Left renal cortex interstitium (tissue), 4 donors: ENCODE results near the gene CCT4. TPM values are rescaled to one million over a fixed set of nuclear protein-coding genes. Genes with fewer than 3 reads are reported as not detected.
A peak's percentile ranks its signal among the peaks of the same experiment; 100 is the strongest.
"Not testable (repeated sequence)": the region's sequence is repeated elsewhere in the genome, so short reads cannot be mapped to it uniquely, and the experiment has no call there.

Experiments
- DNase-seq, 4 donors: peaks; one replicate each; pipeline ENCODE4 v3.0.0-alpha.2; 2013; ENCODE audit warnings: low read depth in 4 of 4, low spot score in 2 of 4, missing footprints in 1 of 4
- polyA plus RNA-seq, 4 donors: library from polyadenylated mRNA; unstranded; fragments of 120-200 nt; gene quantifications; one replicate each; pipeline ENCODE4 v1.2.1, GENCODE V29; 2013; ENCODE audit not compliant: insufficient read length in 4 of 4

The CCT4 gene
- polyA plus RNA-seq, 4 donors, result 151 to 188 (median 178) TPM

DNA sequence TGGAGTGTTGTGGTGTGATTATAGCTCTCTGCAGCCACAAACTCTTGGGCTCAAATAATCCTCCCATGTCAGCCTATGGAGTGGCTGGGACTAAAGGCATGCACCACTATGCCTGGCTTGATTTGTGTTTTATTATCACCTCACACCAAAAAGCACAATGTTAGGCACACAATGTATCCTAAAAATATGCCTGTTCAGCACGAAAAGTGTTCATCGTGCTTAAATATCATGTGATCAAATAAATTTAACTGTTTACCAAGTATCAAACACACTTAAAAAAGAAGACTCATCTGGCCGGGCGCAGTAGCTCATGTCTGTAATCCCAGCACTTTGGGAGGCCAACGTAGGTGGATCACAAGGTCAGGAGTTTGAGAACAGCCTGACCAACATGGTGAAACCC, 5.6 kb downstream of the CCT4 start:
- DNase-seq, result no peak

DNA sequence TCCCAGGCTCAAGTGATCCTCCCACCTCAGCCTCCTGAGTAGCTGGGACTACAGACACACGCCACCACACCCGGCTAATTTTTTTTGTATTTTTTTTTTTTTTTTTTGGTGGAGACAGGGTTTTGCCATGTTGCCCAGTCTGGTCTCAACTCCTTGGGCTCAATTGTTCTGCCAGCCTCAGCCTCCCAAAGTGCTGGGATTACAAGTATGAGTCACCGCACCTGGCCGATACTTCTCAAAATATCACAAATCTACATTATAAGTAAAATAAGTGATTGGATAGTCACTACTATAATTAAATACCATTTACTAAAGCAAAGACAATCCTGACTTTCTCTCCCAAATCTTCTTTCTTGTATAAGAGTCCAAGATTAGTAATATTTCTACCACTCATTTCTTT, 9.1 kb downstream of the CCT4 start:
- not testable (repeated sequence) for DNase-seq

DNA sequence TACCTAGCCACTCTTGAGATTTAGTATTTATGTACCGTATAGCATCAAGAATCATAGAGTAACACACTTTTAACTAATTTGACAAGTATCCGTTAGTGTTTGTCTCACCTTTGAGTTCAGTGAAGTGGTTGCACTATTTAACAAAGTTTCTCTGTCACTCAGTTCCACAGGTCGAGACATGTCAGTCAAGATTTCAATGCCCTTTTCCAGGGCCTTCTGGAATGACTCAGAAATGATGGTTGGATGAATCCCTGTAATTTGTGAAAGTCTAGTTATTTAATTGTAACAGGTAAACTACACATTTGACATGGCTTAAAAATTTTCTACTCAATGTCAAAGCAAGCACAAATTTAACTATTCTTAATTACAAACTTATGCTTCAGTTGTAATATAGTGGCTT, 9.7 kb downstream of the CCT4 start:
- DNase-seq, result no peak

DNA sequence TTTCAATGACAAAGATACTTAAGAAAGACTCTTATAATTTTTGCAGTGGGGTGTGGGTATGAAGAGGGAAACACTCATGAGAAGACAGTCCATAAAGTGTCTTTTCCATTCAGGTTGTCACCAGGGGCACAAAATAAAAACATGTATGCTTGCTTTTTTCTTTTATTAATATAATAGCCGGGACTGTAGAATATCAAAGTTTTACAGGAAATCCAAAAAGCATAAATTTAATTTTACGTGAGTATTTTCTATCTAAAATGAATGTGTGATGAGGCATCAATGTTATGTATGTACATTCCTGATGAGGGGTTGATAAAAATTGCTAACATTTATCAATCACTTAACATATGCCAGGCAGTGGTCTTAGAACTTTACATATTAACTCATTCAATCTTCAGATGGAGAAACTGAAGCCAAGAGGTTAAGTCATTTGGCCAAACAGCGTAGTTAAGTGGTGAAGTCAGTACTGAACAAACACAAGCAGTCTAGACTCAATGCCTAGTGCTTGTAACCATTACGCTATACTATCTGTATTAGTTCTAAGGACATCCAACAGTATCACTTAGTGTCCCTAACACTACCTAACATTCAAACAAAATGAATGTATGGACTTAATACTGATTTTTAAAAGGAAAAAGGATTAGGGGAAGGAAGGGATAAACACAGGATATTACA, 10.7 kb downstream of the CCT4 start:
- DNase-seq, result no peak

DNA sequence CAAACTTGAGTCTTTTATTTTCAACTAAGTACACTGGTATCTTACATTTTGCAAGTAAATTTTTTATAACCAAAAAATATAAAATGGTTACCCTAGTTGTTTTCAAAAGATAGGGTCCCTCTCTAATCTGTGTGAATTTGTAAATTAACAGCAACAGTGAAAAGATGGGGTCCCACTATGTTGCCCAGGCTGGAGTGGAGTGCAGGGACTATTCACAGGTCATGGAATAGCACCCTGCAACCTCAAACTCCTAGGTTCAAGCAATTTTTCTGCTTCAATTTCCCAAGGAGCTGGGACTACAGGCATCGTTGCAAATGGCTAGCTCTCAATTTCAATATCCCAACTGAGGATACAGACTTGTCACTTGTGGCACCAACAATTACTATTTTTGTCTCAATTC, 12.1 kb downstream of the CCT4 start:
- no peak for DNase-seq

DNA sequence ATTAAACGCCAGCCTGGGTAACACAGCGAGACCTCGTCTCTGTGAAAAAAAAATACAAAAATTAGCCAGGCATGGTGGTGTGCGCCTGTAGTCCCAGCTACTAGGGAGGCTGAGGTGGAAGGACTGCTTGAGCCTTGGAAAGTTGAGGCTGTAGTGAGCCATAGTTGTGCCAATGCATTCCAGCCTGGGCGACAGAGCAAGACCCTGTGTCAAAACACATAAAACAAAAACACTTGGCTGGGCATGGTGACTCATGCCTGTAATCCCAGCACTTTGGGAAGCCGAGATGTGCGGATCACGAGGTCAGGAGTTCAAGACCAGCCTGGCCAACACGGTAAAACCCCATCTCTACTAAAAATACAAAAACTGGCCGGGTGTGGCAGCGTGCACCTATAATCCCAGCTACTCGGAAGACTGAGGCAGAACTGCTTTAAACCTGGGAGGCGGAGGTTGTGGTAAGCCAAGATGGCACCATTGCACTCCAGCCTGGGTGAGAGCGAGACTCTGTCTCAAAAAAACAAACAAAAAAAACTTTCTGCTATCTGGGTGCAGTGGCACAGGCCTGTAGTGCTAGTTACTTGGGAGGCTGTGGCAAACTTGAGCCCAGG, 21.9 kb downstream of the CCT4 start:
- not testable (repeated sequence) for DNase-seq

DNA sequence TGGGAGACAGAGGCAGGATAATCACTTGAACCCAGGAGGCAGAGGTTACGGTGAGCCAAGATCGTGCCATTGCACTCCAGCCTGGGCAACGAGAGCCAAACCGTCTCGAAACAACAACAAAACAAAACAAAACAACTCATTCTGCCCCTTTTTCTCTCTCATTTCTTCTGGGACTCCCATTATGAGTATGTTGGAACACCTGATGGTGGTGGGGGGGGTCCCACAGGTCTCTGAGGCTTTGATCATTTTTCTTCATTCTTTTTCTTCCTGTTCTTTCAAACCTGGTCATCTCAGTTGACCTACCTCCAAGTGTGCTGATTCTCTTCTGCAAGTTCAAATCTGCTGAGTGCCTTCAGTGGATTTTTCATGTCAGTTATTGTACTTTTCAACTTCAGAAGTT, 26.4 kb downstream of the CCT4 start:
- DNase-seq, result no peak

DNA sequence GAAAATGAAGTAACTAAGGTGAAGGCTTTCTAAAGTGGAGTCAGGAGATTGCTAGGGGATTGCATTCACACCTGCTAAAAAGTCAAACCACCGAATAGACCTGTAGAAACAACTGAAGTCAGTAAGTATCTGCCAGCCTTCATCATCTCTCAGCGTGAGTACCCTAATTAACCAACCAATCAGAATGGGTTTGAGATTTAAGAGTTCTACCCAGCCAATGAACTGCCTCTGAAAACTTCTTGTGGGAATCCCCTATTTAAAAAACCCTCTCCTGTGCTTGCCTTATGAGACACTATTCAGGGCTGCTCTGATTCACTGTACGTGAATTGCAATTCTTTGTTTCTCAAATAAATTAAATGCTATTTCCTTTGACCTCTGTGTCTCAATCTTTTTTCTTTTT, 31.2 kb downstream of the CCT4 start:
- DNase-seq, result no peak

DNA sequence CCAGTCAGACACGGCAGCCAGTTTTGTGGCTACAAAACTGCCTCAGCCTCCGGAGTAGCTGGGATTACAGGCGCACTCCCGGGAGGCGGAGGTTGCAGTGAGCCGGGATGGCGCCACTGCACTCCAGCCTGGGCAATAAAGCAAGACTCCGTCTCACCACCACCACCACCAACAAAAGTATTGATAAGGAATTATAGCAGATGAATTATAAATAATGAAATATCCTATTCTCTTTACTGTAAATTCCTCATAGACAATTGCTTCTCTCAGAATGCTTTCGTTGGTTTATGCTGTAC, 33.2 kb downstream of the CCT4 start:
- DNase-seq, result no peak

DNA sequence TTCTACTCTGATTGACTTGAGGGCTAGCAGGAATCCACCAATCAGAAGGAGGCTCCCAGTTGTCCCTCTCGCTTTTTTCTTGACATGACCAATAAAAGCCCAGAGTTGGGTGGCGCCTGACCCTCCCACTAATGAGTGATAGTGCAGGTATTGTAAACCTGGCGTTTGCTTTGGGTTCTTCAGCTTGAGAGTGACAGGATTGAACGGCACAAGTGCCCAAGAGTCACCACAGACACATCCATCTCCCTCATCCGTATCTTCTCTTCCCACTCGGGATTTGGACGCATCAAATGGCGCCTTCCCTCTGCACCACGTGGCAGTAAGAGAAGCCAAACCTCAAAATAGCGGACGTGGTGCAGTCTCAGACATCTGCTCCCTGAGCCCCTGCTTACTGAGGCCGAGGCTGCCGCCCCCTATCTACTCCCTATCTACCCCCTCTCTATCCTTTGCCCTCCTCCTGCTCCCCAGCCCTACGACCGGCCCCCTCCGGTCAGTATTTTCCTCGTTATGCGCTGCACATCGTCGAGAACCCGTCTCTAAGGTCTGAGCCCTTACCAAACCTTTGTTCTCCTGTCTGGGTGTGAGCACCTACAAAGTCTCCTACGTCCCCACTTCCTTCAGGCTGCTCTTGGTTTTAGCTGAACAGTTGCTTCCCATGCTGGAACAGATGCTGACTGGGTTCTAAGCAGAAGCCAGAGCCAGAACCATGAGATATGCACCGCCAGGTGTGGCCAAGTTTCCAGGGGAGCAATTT, 33.7 kb downstream of the CCT4 start:
- DNase-seq, result peak; percentile 85 to 97 (median 90)

DNA sequence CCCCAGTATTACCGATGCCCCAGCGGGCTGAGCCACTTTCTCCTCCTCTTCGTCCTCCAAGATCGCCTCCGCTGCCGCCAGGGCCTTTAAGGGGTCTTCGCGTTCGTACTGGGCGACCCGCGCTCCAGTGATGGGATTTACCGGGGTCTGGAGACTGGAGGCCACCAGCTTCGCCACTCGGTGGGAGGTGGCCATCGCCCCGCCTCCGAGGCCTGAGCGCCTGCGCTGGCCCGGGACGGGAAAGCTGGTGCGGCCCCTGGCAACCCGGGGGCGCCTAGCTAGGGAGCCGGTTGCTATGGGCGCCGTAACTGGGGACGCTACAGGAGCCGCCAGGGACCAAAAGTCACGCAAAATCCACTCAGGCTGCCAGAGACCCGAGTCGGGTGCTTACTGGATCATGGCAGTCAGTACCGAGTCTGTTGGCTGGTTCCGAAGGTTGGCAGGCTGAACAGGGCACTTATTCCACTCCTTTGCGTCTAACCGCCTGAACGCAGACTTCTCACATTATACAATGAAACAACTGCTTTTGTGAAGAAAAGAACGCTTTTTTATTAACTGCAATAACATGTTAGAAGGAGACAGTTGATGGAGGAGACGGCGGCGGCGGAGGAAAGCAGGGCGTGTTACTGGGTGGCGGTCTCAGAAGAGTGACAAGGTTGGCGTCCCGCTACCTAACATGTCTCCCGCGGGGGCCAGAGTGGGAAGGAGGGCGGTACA, 34.5 kb downstream of the CCT4 start, which contains the start of gene FAM161A:
FAM161A (minus strand) TSS at position 214 of the 717 bp plus-strand sequence; CDS start at position 195, 19 bp downstream.
- DNase-seq, result peak; percentile 81 to 92 (median 84)

DNA sequence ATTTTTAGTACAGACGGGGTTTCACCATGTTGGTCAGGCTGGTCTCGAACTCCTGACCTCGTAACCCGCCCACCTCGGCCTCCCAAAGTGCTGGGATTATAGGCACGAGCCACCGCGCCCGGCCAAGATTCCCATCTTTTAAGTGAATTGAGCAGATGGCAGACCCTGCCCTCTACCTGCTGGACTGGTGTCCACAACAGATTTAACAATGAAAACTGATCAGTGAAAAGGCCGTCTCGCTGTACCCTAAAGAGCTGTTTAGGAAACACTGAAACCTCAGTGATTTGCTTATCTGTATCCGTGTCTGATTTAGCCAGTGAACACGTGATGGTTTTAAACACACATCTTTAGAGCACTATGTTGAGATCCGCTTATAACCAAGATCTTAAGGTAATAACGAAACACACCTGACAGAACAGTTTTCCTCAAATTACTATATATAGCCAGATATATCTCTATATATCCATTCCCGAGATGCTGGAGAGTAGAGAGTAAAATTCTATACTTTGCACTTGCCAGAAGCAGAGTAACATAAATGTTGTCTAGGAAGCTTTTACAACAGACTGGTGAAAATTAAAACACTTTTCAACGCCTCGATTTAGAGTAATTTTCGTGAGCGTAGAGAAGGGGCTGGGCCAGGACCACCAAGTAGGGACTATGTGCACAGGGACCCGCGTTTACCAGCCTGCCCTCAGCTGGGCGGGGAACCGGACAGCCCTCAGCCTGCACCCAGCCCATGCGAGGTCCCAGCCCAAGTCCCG, 35.2 kb downstream of the CCT4 start:
- peak in 1 of 4 donors; percentile 16 for DNase-seq

DNA sequence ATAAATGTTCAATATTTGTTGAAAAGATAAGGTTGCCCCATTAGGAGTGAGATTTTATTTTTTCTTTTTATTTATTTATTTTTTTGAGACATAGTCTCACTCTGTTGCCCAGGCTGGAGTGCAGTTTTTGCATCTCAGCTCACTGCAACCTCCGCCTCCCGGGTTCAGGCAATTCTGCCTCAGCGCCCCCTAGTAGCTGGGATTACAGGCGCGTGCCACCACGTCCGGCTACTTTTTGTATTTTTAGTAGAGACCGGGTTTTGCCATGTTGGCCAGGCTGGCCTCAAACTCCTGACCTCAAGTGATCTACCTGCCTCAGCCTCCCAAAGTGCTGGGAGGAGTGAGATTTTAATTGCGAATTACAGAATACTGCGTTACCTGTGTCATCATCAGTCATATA, 37.2 kb downstream of the CCT4 start:
- DNase-seq, result not testable (repeated sequence)

DNA sequence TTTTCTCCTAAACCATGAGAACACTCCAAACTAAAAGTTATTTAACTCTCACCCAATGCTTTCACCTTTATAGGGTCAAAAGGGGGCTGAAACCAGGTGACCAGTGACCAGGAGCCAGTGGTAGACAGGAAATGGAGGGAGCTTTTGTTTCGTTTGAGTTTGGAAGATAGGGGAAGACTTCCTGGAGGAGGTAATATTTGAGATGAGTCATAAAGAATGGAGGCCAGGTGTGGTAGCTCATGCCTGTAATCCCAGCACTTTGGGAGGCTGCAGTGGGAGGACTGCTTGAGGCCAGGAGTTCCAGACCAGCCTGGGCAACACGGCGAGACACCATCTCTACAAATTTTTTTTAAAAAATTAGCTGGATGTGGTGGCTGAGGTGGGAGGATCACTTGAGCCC, 43.1 kb downstream of the CCT4 start:
- DNase-seq, result no peak

DNA sequence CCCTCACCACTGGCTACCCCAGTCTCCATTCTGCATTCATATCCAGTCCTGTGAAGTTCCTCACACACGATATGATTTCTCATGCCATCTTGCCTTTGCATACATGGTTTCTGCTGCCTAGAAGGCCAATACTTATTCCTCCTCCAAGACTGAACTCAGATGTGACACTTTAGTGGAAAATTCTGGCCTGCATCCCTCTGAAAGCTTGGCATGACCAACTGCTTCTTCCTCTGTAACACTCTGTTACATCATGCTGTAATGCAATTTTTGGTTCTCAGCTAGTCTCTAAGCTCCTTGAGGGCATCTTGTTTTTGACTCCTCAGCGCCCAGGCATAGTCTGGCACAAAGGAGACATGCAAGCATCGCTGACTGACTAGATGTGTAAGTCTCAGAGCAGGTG, 47.2 kb downstream of the CCT4 start:
- no peak for DNase-seq

DNA sequence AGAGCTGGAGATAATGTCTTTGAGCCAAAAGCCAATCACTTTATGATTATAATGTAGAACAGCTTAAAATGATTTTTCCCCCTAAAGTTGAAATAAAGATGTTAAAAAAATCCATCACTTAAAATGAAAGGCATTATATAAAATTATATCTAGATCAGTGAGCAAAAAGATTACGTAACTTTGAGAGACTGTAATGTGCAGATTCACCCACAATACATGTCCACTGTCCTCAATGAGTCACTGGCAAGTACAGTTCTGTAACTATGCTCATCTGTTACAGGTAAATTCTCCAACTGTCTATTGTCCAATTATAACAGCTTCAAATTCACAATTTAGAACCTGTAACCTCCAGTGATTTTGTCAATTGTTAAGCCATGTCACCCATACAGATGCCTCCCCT, 53.6 kb downstream of the CCT4 start:
- no peak for DNase-seq

DNA sequence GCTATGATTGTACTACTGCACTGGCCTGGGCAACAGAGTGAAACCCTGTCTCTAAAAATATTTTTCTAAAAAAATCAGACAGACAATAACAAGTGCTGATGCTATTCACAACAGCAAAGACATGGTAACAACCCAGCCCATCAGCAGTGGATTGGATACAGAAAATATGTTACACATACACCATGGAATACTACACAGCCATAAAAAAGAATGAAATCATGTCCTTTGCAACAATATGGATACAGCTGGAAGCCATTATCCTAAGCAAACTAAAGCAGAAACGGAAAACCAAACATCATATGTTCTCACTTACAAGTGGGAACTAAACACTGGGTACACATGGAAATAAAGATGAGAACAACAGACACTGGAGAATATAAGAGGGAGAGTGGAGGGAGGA, 54.5 kb downstream of the CCT4 start:
- no peak for DNase-seq

DNA sequence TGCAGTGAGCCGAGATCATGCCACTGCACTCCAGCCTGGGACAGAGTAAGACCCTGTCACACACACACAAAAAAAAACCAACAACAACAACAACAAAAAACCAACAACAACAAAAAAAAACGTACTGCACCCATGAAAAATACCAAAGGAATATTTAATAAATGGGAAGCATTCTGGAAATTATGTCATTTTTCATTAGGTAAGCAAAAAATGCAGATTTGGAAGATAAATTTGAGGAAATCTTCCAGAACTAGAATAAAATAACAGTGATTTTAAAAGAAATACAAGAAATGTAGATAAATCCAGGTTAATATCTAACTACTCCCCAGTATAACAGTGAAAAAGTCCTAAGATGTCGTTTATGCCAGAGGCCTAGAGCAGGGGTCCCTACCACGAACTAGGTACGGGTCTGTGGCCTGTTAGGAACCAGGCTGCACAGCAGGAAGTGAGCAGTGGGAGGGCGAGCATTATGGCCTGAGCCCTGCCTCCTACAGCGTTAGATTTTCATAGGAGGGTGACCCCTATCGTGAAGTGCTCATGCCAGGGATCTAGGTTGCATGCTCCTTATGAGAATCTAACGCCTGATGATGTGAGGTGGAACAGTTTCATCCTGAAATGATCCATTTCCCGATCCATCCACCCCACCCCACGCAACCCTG, 56.1 kb downstream of the CCT4 start:
- no peak for DNase-seq

DNA sequence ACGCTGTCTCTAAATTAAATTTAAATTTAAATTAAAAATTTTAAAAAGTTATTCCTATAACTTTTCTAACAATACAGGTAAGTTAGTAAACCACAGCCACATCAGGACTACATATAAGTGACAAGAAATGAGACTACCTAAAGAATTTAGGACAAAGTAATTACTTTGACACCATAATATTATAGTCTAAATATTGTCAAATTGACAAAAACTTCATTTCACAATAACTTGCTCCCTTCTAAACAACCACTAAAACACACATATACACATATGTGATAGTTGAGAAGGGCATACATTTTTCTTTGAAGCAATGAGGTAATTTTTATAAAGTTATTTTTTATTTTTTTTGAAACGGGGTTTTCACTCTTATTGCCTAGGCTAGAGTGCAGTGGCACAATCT, 66.2 kb downstream of the CCT4 start:
- DNase-seq, result no peak
